ENCODE data around the gene TPX2. TPM values are rescaled to one million over a fixed set of nuclear protein-coding genes. Genes with fewer than 3 reads are reported as not detected.
A peak's percentile ranks its signal among the peaks of the same experiment; 100 is the strongest.

Gene TPX2
- total and polyA plus RNA-seq, 10 of the 15 experiments (the other 5 are each of a cell fraction or from before 2014, with no cell fraction given): 29.7 to 144 (median 89.0) TPM

DNA sequence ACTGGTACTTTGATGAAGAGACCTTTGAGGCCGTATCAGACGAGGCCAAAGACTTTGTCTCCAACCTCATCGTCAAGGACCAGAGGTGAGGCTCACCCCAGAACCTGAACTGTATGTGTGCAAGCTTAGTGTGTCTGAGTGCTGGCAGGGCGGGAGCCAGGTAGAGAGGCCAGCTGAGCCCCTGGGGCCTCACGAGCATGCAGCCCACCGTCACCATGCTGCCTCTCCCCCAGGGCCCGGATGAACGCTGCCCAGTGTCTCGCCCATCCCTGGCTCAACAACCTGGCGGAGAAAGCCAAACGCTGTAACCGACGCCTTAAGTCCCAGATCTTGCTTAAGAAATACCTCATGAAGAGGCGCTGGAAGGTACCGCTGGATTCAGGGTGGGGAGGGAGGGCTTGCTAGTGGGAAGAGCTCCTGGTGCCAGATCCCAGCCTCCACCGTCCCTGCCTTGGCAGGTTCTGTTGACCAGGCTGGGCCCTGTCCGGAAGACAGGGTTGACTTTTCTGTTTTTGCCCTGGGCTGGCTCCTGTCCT lies 92.7 kb downstream of the TPX2 start (continued):
- TF ChIP-seq, protein P1, sequence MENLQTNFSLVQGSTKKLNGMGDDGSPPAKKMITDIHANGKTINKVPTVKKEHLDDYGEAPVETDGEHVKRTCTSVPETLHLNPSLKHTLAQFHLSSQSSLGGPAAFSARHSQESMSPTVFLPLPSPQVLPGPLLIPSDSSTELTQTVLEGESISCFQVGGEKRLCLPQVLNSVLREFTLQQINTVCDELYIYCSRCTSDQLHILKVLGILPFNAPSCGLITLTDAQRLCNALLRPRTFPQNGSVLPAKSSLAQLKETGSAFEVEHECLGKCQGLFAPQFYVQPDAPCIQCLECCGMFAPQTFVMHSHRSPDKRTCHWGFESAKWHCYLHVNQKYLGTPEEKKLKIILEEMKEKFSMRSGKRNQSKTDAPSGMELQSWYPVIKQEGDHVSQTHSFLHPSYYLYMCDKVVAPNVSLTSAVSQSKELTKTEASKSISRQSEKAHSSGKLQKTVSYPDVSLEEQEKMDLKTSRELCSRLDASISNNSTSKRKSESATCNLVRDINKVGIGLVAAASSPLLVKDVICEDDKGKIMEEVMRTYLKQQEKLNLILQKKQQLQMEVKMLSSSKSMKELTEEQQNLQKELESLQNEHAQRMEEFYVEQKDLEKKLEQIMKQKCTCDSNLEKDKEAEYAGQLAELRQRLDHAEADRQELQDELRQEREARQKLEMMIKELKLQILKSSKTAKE (IDR thresholded peaks at IDR 0.05; ENCODE audit: low read depth, poor library complexity, severe bottlenecking): no peak
- TF ChIP-seq TCF7 (IDR thresholded peaks at IDR 0.05; ENCODE audit: borderline replicate concordance) (no peak), RUNX3 (IDR thresholded peaks at IDR 0.05; ENCODE audit: low read length) (no peak)

DNA sequence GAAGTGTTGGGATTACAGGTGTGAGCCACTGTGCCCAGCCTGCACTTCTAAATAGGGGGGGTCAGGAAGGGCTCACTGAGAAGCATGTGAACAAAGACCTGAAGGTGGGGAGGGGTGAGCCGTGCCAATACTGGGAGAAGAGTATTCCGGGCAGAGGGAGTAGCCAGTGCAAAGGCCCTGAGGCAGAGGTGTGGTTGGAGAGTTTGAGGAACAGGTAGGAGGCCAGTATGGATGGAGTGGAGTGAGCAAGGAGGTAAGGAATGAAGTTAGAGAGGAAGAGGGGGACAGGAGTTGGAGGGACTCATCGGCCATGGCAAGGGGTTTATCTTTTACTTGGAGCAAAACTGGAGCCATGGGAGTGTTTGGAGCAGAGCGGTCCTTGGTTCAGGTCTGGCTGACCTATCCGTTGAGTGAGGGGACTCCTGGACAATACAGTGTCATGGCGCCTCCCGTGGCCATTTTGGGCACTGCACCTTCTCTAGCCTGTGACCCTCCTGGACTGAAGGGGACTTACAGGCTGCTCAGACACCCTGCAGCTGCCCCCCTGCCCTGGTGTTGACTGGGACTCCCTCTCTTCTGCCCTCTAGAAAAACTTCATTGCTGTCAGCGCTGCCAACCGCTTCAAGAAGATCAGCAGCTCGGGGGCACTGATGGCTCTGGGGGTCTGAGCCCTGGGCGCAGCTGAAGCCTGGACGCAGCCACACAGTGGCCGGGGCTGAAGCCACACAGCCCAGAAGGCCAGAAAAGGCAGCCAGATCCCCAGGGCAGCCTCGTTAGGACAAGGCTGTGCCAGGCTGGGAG lies 94.2 kb downstream of the TPX2 start:
- RAD21 ChIA-PET (ENCODE audit: unreplicated experiment): interaction anchor here (0.9 kb wide), 1 partner anchor 172 kb away, joined by 3 read pairs; no protein-coding TSS in a partner anchor
- BruUV-seq (replicated peaks): no TSS peak
- H3K4me2 ChIP-seq (ENCODE audit: control insufficient read depth, insufficient read depth): no peak overlapping the region
- H3K9me3 ChIP-seq (replicated peaks; ENCODE audit: control insufficient read depth, insufficient read depth, low read length): no peaks in the 10 kb centered on the region
- H3K27ac ChIP-seq (ENCODE audit: control insufficient read depth, insufficient read depth): no peak overlapping the region
- no peaks in the 10 kb centered on the region; a peak in 1 of 4 replicates for H3K36me3 ChIP-seq (ENCODE audit: control insufficient read depth in 2 of 2, insufficient read depth in 2 of 2, low read length in 1 of 2)
- no peaks in the 10 kb centered on the region for H4K20me1 ChIP-seq (ENCODE audit: control insufficient read depth, insufficient read depth)
- intact Hi-C loops (cut with micrococcal nuclease; ENCODE audit: unreplicated experiment) (no loop called here), in situ Hi-C loops (cut with MboI) (no loop called here)
- SMC1A ChIA-PET (ENCODE audit: uncharacterized antibody, unreplicated experiment): no interaction called here
- FAIRE-seq (peak; percentile 75), ATAC-seq (peak; percentile 77), DNase-seq (ENCODE audit: low read depth, low spot score) (no peak)
- POLR2A ChIA-PET: interaction anchor here (0.6 to 1.1 kb wide), 3 partner anchors 10 to 375 kb away, joined by 3 to 5 read pairs (median 4); no protein-coding TSS in a partner anchor
- H3K27me3 ChIP-seq (replicated peaks in 1 of 2; ENCODE audit: control insufficient read depth in 2 of 2, insufficient read depth in 2 of 2, low read length in 1 of 2): no peaks in the 10 kb centered on the region
- H3K79me2 ChIP-seq (ENCODE audit: control insufficient read depth, insufficient read depth, low read length): no peaks in the 10 kb centered on the region
- 50% methylated on average over 14 of the region's 14 CpGs for WGBS (ENCODE audit: insufficient coverage, insufficient replicate concordance, low lambda C conversion rate, missing lambda C conversion rate)
- no peak overlapping the region for H3K9ac ChIP-seq (ENCODE audit: control insufficient read depth, insufficient read depth, low read length)
- CTCF ChIA-PET: interaction anchor here (0.6 to 5.7 kb wide), 9 partner anchors 10 to 521 kb away, joined by 3 to 37 read pairs (median 4); partner anchors contain the start of gene MYLK2
- no peak overlapping the region for H3K4me3 ChIP-seq
- no peak overlapping the region for H2AFZ ChIP-seq (ENCODE audit: control insufficient read depth, low read depth, low read length)
- H3K4me1 ChIP-seq (ENCODE audit: control insufficient read depth, insufficient read depth, low read length): peaks cover 8% of the 10 kb centered on the region; the same call in 1 of the 2 replicates
- no peak for TF ChIP-seq YBX1 (IDR thresholded peaks at IDR 0.05)
- TF ChIP-seq, protein P2, sequence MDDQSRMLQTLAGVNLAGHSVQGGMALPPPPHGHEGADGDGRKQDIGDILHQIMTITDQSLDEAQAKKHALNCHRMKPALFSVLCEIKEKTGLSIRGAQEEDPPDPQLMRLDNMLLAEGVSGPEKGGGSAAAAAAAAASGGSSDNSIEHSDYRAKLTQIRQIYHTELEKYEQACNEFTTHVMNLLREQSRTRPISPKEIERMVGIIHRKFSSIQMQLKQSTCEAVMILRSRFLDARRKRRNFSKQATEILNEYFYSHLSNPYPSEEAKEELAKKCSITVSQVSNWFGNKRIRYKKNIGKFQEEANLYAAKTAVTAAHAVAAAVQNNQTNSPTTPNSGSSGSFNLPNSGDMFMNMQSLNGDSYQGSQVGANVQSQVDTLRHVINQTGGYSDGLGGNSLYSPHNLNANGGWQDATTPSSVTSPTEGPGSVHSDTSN (IDR thresholded peaks at IDR 0.05; ENCODE audit: insufficient replicate concordance, low read depth, low read length): no peak
- no peak for TF ChIP-seq NFYA (IDR thresholded peaks at IDR 0.05; ENCODE audit: borderline replicate concordance, low read depth, low read length)
- TF ChIP-seq MYC (IDR thresholded peaks at IDR 0.05; ENCODE audit: insufficient read depth, insufficient read length, insufficient replicate concordance, low read length, severe bottlenecking): no peak
- TF ChIP-seq SIN3A (IDR thresholded peaks at IDR 0.05; ENCODE audit: low read depth, low read length): no peak
- no peak for TF ChIP-seq BACH1 (IDR thresholded peaks at IDR 0.05; ENCODE audit: borderline replicate concordance)
- no peak for TF ChIP-seq CREB1 (IDR thresholded peaks at IDR 0.05; ENCODE audit: low read depth)
- TF ChIP-seq ESRRA (IDR thresholded peaks at IDR 0.05; ENCODE audit: low read length): no peak
- no peak for TF ChIP-seq NR2F1 (conservative IDR thresholded peaks at IDR 0.05)
- TF ChIP-seq, protein P3, sequence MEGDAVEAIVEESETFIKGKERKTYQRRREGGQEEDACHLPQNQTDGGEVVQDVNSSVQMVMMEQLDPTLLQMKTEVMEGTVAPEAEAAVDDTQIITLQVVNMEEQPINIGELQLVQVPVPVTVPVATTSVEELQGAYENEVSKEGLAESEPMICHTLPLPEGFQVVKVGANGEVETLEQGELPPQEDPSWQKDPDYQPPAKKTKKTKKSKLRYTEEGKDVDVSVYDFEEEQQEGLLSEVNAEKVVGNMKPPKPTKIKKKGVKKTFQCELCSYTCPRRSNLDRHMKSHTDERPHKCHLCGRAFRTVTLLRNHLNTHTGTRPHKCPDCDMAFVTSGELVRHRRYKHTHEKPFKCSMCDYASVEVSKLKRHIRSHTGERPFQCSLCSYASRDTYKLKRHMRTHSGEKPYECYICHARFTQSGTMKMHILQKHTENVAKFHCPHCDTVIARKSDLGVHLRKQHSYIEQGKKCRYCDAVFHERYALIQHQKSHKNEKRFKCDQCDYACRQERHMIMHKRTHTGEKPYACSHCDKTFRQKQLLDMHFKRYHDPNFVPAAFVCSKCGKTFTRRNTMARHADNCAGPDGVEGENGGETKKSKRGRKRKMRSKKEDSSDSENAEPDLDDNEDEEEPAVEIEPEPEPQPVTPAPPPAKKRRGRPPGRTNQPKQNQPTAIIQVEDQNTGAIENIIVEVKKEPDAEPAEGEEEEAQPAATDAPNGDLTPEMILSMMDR (IDR thresholded peaks at IDR 0.05 in 2 of 3, conservative IDR thresholded peaks at IDR 0.05 in 1 of 3; ENCODE audit: control insufficient read depth in 2 of 3, extremely low read depth in 1 of 3, insufficient read depth in 1 of 3, low read depth in 3 of 3, low read length in 3 of 3): peak; percentile 70 to 94 (median 93)
- TF ChIP-seq CEBPB (IDR thresholded peaks at IDR 0.05; ENCODE audit: borderline replicate concordance in 1 of 2, low read depth in 2 of 2, low read length in 2 of 2): no peak
- TF ChIP-seq RAD21 (IDR thresholded peaks at IDR 0.05; ENCODE audit: insufficient read depth, low read depth, low read length): peak; percentile 33
- 0 out of 2 replicates have a peak, but pooled peaks have one; percentile 20 for TF ChIP-seq YY1 (IDR thresholded peaks at IDR 0.05; ENCODE audit: low read depth, low read length)
